Glomerular visceral epithelial cell (primary cell): ENCODE measurements around the gene ERCC6L2.

Source experiments
- DNase-seq: peaks from one replicate; pipeline ENCODE4 v3.0.0-alpha.2; 2016; ENCODE audit errors: extremely low spot score

ERCC6L2 gene

DNA sequence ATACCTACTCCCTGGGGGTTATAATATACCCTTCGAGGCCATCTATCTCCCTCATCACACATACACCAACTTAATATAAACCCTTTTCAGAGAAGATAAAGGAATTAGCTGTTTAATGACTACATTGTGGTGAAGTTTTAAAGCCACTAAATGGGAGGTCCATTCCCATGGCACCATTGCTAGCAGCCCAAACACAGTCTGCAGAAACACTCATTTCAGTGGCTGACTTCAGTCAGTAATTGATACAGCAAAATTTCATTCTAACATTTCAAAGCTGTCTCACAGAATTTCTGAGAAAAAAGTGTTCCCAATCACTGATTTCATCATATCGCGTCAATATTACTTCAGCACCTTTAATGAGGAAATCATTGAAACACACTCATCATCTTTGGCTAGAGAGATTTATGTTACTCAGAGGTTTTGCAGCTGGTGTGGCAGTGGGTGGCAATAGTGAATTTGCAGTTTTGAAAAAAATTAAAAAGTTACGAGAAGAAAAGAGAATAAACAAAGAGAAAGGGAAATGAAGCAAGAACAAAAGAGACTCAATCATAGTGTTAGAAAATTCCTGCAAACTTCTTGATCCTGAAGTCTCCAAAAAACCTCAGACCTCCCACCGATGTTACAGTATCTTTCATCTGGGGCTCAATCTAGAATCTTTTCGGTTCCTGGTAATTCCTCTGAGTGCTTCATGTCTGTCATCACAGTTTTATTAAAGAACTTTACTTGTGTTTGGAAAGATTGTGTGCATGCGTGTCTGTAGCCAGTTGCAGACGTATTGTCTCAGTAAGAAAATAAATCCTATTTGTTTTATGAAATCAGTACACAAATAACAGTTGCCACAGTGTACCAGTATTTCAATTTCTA lies 105.0 kb downstream of the ERCC6L2 start:
- DNase-seq: no peak

DNA sequence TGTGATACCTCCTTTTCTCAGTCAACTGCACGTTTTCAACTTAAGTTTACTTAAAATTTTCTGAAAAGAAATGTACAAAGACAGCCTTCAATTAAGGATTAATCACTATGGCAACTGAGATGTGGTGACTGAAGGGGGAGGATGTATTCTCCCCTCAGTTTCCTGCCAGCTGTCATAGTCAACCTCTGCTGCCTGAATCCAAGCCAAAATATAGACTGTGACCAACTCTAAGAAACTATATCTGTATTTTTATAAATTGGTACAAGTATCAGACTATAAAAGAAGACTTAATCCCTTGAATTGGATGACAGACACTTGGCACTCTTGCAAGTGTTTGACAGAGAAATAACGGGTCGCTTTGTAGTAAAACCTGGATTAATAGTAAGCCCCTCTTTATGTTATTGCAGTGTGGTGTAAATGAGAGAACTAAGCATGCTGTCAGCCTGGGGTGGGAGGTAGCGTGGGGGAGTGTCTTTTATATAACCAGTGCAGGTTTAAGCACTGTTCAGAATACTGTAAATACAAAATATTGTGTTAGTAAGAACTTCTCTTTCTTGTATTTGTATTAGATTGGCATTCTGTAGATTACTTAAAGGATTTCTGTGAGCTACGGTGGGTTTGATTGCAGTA lies 106.4 kb downstream of the ERCC6L2 start:
- no peak for DNase-seq

DNA sequence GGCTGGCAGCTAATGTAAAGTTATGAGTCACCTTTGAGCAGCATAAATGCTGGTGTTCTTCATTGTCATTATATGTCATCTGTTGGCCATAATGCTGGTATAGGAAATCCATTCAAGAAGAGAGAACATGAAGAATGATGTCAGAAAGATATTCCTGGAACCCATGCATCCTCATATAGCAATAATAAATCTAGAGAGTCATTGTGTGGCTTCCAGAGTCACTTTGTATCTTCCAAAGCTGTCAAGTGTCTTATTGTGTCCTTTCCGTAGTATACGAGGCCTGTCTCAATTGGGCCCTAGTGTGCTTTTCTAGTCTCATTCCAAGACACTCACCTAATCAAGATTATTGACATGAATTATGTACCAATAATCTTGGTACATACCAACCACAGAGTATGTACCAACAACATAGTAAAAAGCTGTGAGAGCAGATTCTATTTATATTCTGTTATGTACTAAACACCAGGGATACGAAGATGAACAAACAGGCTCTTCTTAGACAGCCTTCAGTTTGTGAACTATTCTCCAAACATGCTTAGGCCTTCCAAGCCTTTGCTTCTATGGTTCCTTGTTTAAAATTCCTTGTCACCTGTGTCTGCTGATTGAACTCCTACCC lies 110.1 kb downstream of the ERCC6L2 start:
- DNase-seq: no peak

DNA sequence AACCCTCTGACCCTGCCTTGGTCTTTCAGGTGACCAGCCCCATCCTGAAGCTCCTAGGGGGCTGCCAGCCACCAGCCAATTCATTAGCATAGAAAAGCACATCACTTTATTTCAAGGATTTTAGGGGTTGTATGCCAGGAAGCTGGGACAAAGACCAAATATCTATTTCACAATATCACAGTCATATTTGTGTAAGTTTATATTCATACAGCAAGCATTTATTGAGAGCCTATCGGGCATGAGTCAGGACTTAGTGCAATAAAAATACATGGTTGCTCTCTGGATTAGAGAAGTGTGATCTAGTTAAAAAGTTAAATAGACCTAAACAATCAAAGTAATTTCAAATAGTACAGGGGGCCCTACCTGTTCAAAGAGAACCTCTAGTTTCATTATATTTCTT lies 113.8 kb downstream of the ERCC6L2 start:
- no peak for DNase-seq

DNA sequence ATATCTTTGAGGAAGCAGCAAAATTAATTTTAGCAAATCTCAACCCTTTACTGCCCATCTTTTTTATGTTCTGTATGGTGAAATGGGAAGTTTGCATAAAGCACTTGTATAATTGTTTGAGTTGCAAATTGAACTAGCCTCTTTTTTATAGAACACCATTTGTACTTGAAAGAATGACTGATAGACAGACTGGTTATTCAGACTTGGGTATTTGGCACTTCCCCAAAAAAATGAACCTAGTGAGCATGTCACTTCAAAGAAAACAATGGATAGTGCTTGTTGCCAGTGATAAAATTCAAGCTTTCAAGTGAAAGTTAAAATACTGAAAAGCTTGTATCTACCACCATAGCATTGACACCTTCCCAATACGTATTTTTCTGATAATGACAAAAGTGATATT lies 115.8 kb downstream of the ERCC6L2 start:
- DNase-seq: no peak

DNA sequence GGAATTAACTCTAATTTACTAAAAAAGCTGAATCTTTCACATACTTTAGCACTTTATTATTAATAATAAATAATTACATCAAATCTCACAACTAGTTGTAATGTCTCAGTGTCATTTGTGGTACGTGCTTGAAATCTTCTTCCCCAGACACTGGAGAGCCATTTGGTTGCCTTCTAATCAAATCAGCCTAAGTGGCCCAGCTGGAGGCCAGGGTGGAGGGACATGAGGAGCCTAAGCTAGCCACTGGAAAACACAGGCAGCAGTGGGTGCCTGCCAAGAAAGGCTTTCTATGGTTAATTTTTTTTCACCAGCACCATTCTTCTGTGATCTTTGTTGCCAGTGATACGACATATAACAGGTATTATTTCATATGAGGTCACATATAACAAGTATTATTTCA lies 117.0 kb downstream of the ERCC6L2 start:
- no peak for DNase-seq

DNA sequence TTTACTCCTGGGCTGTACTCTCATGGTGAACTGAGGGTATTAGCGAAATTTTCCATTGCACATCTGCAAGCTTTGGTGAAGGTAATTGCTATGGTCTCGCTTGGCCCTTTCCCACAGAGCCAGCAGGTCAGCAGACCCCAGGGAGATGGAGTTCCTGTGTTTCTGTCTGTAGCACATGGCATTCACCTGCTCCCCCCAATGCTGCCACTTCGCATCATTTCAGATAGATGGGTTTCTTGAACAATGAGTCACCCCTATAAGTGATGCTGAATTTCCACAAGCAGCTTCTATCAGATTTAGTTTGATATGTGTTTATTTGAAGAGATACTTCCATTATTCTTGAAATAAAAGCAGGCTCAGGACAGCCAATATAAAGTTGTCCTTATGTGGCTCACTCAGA lies 117.8 kb downstream of the ERCC6L2 start:
- no peak for DNase-seq

DNA sequence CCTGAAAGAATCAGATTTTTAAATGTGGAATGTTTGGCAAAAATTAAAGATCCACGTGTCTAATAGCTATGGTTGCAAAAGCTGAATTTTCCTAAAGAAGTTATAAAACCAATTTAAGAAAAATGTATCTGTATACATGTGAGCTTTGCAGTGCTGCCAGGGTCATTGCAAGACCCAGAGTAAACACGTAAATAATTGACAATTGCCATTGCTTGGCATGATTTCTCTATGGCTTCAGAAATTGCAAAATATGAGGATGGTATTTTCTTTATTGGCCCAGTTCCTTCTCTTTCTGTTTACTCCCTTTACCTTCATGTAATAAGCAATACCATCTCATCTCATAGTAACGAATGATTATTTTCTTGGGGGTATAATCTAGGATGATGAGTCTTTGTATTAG lies 123.9 kb downstream of the ERCC6L2 start:
- DNase-seq: no peak

DNA sequence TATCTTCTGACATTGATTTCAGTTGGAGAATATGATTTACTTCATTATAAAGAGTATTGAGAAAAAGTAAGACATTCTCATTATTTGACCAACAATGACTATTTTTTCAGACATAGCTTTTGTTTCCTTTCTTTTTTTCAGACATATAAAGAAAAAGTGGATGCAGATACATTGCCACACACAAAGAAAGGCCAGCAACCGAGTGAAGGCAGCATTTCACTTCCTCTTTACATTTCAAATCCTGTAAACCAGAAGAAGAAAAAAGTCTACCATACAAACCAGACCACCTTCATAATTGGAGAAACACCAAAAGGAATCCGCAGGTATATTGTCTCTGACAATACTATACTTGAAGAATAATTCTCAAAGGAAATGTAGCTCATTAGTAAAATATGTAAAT lies 128.9 kb downstream of the ERCC6L2 start:
- DNase-seq: no peak

DNA sequence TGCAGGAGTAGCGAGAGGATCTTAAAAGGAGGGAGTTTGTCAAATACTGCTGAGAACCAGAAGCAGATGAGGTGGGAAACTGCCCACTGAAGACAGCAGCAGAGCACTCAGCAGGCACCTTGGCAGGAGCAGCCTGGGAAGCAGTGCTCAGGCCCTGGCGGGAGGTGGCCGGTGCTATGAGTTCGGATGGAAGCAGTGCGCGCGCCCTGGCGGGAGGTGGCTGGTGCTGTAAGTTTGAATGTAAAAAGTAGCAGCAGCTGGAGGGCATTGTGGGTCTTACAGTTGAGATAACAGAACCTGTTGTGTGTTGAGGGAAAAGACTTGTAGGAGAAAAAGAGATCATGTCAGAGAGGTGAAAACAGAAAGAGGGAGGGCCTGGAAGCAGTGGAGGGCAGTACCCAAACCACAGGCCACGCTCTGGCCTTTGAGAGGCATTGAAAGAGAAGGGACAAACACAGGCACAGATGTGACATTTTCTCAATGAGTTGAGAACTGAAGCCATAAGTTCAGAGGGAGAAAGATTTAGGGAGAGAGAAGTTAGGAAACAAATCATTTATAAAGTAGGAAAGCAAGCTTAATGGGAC lies 130.9 kb downstream of the ERCC6L2 start:
- no peak for DNase-seq

DNA sequence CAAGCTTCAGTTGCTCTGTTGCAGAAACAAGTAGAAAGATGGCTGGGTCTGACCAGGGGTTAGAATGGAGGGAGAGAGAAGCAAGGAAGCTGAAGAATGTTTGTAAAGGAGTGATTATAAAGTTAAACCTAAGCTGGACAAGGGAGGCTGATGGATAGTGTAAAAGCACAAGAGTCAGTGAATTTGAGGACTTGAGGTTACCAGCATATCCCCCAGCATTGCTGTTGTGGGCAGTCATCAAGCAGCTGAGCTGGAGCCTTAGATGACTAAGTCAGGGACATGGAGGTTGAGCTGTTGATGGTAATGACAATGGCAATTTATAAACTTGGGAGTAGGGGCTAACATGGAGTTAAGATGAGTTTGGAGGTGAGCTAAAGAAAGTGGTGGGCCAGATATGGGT lies 131.5 kb downstream of the ERCC6L2 start:
- peak; percentile 41 for DNase-seq

DNA sequence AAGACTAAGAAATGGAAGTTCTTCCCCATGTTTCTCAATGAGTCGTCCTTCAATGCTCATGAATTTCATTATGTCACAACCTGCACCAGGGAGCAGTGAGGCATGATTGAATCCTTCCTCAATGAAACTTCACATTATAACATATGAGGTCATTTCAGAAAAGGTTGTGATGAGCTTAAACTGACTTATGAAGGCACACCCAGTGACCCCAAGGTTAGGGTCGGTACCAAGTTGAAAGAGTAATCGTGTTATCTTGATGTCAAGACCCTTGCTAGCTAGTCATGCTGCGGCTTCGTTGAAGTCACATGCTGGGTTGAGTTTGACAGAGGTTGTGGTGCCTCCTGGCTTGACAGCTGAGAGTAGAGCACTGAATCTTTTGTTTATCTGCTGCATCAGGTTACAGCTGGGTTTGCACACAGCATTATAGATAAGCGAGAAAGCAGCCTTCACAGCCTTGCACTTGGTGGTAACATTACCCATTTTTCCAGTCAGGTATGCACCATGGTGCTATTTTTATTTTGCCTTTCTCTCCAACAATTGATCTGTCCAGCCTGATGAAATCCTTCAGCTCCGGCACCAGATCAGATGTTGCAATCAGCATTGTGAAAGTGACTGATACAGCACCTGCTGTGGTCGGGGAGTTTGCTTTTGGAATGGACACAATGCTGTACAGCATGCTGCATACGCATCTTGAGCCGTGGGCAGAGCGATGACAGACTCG lies 133.2 kb downstream of the ERCC6L2 start:
- peak; percentile 42 for DNase-seq

DNA sequence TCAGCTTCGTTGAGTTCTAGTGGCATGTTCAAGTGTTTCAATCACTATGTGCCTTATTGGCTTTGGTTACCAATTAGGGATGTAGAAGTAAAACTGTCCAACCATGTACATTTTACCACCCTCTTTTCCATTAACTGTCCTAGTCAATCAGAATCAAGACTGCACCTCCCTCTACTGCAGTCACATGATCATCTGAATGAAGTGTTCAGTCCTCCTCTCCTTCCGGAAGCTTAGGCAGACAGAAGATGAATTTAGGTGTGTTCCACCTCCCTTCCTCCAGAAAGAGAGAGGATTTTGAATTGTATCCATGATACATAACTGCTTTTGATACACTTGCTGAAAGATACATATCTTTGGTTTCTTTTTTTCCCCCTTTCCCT lies 133.7 kb downstream of the ERCC6L2 start:
- no peak for DNase-seq

DNA sequence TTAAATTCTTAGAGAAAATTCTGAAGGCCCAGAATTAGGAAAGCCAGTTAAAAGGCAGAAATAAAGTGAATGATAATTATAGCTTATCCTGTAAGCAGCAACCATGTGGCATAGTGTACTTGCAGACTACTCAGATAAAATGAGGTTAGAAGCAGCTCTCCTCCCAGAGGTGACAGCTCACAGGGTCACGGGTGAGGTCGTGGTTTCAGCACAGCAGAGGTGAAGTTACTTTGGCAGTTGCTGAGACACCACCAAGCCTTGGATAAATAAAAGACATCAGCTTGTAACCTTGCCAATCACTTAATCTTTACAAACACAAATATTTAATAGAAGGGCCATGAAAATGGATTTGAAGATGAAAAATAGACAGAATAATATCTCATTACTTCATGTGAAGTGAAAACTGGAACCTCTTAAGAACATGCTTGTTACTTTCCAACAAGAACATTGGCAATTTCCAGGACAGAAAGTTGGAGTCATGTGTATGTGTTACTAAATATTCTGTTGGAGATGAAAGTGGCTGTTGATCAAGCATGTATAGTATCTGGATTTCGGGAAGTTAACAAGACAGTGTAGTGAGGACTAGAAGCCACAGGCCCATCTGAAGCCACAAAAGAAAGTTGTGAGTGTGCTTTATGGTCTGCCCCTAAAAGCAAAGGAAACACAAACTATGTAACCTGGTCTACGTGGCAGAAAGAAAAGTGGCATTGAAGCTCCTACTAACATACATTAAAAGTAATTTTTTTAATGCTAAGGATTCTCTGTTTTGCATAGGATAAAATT lies 134.4 kb downstream of the ERCC6L2 start:
- peak; percentile 54 for DNase-seq

DNA sequence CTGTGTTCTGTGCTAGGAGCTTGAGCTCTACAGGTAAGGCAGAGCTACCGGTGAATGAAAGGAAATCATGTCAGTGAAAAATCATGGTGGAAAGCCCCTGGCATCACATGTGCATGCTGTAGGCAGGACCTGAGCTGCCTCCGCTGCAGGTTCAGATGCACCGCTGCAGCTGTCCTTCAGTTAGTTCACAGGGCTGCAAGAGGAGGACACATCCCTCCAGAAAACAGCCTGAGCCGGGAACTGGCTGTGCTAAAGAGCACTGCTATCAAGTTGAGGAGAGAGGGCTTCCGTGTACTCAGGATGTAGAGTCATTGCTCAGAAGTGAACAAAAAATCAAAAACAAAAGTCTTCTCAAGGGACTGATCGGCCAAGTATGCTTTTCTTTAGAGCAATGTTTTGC lies 138.6 kb downstream of the ERCC6L2 start:
- DNase-seq: no peak

DNA sequence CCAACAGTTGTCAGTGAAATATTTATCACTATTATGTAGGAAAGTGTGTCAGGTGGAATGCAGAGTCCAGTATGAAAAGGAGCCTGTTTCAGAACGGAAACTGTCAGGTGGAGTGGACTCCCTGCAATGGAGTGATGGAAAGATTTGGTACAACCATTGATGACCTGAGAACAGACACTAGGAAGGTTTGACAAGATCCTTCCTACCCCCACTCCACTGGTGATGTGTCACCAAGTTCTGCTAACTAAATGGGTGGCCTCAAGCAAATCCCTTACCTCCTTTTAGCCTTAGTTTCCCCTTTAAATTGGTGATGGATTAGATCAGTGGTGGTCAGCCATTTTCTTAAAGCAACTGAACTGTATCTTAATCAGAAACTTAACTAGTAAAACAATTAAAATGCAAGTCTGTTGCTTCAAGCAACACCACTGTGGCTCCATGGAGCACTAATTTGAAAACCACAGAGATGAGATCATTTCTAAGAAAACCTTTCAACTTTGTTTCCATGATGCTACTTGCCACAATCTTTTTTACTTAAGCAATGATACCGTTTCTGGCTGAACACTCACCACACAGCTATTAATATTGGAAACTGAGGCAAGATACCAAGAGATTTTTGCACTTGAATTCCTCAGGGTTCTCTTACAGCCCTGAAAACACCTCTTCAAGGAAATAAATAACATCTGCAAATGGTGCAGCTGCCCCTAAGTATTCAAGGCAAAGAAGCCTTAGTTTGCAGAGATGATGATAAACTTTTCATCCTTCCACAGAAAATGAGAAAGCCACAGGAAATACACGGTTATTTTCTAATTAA lies 140.6 kb downstream of the ERCC6L2 start:
- no peak for DNase-seq
